D721Med (cell line): ENCODE results near the gene PIGP.
"Not testable (repeated sequence)": the region's sequence is repeated elsewhere in the genome, so short reads cannot be mapped to it uniquely, and the experiment has no call there.

Experiments used
- DNase-seq: peaks from one replicate; pipeline ENCODE4 v3.0.0; 2011; ENCODE audit warnings: low spot score; ENCODE audit not compliant: insufficient read length
- FAIRE-seq: peaks from 2 replicates; lab custom pipeline; 2011; peaks lifted over from hg19 to GRCh38; lab: Jason Lieb, UNC
- CTCF ChIP-seq: IDR thresholded peaks from 2 replicates; pipeline ENCODE4 v1.5.1; 2012; ENCODE audit warnings: mild to moderate bottlenecking, control low read depth; ENCODE audit not compliant: insufficient read depth; ENCODE audit errors: missing control alignments

Gene PIGP

GRCh38 chr21:37058261-37058660 lies 14.6 kb downstream of the PIGP start:
- DNase-seq: no peak
- no peak for FAIRE-seq
- TF ChIP-seq CTCF: no peak

- FAIRE-seq: no peak
- DNase-seq: no peak
- TF ChIP-seq CTCF: no peak
Measured at GRCh38 chr21:37057614-37058013, 15.3 kb downstream of the PIGP start.

- FAIRE-seq (no peak), DNase-seq (no peak)
- no peak for TF ChIP-seq CTCF
Measured at GRCh38 chr21:37055271-37055855, 17.5 kb downstream of the PIGP start.

GRCh38 chr21:37049741-37050140 lies 23.1 kb downstream of the PIGP start:
- not testable (repeated sequence) for FAIRE-seq, DNase-seq

- DNase-seq: no peak
- no peak for TF ChIP-seq CTCF
Measured at GRCh38 chr21:37047079-37047478, 25.8 kb downstream of the PIGP start.

GRCh38 chr21:37045556-37045955 lies 27.3 kb downstream of the PIGP start:
- DNase-seq (no peak), FAIRE-seq (no peak)
- TF ChIP-seq CTCF: no peak

More at GRCh38 chr21:37047079-37047478, 25.8 kb downstream of the PIGP start:
- FAIRE-seq: no peak

GRCh38 chr21:37045149-37045548 lies 27.7 kb downstream of the PIGP start:
- no peak for FAIRE-seq

More at GRCh38 chr21:37045149-37045548, 27.7 kb downstream of the PIGP start:
- DNase-seq: no peak
- no peak for TF ChIP-seq CTCF
